ENCODE results near the gene ATL3.
"Not testable (repeated sequence)": the region's sequence is repeated elsewhere in the genome, so short reads cannot be mapped to it uniquely, and the experiment has no call there.

The ATL3 gene

DNA sequence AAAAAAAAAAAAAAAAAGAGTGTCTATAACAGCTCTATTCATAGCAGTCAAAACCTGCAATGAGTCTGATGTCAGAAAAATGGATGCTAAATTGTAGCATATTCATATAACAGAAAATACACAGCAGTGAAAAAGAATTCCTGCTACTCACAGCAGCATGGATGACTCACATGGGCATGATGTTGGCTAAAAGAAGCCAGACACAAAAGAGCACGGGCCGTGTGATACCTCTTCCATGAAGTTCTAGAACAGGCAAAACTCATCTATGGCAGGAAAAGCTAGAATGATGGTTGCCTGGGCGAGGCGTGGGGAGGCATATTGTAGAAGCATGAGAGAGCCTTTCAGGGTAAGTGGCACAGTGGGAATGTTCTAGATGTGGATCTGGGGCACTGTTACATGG, 75.9 kb downstream of the ATL3 start:
- in situ Hi-C loops (cut with MboI; ENCODE audit: low sequenced_read_pairs): no loop called here

DNA sequence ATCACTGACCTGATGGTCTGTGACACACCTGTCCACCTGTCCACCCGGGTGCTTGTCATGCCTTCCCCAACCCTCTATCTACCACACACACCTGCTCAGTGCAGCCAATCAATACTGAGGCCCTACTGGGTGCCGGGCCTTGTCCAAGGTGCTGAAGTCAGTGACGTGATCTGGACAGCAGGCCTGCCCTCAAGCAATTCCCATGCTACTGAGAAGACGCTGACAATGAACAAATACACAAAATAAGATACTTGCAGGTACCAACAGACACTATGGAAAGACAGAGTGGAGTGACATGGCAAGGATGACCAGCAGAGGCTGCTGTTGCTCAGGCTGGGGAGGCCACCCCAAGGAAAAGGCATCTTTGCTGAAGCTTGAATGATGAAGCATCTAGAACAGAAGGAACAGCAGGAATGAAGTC, 78.2 kb downstream of the ATL3 start:
- in situ Hi-C loops (cut with MboI; ENCODE audit: low sequenced_read_pairs): no loop called here

DNA sequence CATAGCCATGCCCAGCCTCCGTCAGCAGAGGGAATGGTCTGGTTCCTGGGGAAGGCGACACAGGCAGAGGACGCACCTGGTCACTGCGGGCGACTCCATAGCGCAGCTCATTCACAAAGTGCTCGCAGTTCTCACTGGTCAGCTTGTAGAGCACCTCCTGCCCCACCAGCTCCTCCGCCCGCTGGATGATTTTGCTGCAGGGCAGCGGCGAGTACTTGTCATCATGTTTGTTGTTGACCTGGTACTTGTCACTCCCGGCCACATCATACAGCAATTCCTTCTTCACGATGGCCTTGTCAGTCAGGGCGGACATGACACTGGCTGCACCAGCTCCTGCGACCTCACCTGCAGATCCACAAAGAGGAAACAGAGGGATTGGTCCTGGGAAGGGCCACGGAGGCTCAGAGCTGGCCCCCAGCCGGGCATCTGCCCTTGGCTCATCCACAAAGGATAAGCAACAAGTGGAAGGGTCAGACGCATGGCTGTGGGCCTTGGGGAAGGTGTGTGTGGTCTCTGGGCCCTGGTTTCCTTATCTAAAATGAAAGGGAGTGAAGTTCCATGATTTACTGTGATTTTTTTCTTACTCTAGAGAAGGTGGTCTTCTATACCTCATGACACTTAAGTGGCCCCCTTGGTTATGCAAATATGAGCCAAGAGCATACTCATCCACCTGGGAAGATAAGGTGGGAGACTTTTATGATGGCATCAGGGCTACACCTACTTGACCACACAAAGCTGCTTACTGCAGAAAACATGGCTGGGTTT, 81.0 kb downstream of the ATL3 start:
- in situ Hi-C loops (cut with MboI; ENCODE audit: low sequenced_read_pairs): no loop called here

DNA sequence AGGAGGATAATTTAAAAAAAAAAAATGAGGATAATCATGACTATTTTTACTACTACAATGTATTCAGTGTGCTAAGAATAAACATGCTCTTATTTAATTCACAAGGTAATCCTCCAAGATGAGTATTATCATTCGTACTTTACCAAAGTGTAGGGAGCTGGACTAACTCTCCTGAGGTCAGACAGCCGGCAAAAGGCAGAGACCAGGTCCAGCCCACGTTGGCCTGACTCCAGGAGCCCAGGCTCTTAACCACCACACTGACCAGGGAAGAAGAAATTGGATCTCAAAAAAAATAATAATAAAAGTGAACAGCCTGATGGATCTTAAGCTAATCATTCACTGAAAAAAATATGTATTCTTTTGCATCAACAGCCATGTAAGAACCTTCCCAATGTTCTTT, 82.2 kb downstream of the ATL3 start:
- in situ Hi-C loops (cut with MboI; ENCODE audit: low sequenced_read_pairs): no loop called here

DNA sequence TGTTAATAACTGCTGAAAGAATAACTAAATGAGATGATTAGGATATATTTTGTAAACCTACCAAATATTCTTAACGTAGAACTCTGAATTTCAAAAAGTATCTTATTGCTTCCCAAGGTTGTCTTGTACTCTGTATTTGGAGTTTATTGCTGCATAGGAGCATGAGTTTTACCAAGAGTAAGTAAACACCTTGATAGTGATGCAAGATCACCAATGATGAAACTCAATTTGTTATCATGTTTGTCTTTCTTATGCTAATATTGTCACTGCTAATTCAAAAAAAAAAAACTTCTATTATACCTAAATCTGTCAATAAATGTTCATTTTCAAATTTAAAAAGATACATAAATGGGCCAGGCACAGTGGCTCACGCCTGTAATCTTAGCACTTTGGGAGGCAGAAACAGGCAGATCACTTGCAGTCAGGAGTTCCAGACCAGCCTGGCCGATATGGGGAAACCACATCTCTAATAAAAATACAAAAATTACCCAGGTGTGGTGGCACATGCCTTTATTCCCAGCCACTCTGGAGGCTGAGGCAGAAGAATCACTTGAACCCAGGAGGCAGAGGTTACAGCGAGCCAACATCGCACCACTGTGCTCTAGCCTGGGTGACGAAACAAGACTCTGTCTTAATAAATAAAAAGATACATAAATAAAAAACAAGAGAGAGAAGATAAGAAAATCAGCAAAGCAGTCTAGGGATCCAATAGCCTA, 84.6 kb downstream of the ATL3 start:
- in situ Hi-C loops (cut with MboI; ENCODE audit: low sequenced_read_pairs): no loop called here

DNA sequence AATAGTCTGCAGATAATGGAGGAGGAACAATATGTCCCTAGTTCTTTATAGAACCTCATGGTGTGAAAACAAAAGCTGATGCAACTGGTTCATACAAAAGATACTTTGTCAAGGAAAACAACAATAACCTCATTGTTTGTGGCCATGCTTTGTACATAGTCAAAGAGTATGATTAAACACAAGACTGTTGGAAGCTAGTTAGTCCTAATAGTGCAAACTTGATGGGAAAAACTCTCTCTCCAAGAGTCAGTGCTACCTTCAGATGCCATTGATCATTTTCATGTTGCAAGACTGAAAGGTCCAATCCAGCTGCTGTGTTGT, 87.9 kb downstream of the ATL3 start:
- in situ Hi-C loops (cut with MboI; ENCODE audit: low sequenced_read_pairs): no loop called here

DNA sequence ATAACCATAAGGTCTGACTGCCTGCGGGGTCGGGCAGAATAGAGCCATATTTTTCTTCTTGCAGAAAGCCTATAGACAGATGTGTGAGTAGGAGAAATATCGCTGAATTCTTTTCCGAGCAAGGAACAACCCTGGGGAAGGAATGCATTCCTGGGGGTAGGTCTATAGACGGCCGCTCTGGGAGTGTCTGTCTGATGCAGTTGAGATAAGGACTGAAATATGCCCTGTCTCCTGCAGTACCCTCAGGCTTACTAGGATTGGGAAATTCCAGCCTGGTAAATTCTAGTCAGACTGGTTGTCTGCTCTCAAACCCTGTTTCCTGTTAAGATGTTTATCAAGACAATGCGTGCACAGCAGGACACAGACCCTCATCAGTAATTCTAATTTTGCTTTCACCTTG, 90.0 kb downstream of the ATL3 start:
- in situ Hi-C loops (cut with MboI; ENCODE audit: low sequenced_read_pairs): not testable (repeated sequence)

DNA sequence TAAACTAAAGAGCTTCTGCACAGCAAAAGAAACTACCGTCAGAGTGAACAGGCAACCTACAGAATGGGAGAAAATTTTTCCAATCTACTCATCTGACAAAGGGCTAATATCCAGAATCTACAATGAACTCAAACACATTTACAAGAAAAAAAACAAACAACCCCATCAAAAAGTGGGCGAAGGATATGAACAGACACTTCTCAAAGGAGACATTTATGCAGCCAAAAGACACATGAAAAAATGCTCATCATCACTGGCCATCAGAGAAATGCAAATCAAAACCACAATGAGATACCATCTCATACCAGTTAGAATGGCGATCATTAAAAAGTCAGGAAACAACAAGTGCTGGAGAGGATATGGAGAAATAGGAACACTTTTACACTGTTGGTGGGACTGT, 92.3 kb downstream of the ATL3 start:
- in situ Hi-C loops (cut with MboI; ENCODE audit: low sequenced_read_pairs): not testable (repeated sequence)

DNA sequence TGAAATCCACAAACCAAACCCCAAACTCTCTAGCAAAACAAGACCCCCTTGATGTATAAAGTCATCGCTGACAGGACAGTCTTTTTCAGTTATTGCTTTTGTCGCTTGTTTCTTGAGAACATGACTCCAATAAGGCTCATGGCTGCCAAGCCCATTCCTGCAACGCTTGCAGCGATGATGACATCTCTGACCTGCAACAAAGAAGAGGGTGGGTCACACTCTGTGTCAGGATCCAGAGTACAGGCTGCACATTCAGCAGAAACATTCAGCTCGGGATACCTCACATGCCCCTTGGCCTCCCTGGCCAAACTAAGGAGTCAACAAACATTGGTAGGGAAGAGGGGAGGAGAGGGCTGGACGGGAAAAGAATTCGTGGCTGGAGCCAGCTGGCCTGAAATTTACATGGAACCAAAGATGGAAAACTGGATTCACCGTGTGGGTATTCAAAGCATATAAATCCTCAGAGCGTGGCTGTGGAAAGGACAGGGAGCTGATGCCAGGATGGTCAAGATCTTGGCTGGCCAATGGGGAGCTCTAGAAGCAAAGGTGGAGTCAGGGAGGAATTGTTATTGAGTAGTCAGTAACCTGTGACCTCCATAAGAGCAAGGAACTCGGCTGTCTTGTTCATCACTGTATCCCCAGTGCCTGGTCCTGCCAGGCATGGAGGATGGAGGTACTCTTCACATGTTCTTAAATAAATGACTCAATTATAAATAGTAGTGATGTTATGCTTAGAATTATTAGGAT, 96.1 kb downstream of the ATL3 start:
- in situ Hi-C loops (cut with MboI; ENCODE audit: low sequenced_read_pairs): no loop called here

Measured in hTERT RPE-1 (cell line).